HG02610 (cell line): Measurements from ENCODE around the gene OR2C1.

Source experiments
- ATAC-seq: cut with Tn5 transposase; IDR thresholded peaks from one replicate; pipeline ENCODE4 v1.9.1; 2021; ENCODE audit warnings: mild to moderate bottlenecking, moderate library complexity; ENCODE audit not compliant: unreplicated experiment

The OR2C1 gene

DNA sequence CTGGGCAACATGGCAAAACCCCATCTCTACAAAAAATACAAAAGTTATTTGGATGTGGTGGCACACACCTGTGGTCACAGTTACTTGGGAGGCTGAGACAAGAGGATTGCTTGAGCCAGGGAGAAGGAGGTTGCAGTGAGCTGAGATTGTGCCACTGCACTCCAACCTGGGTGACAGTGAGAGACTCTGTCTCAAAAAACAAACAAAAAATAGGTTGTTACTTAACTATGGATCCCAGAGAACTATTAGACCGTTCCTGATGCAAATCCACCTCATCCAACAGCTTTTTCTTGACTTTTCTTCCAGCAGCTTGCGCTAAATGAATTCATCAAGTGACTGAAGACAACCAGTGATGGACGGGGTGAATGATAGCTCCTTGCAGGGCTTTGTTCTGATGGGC, at the start of gene OR2C1:
TSS of gene OR2C1 (plus strand) at position 301 of the 400 bp plus-strand sequence. CDS start at position 353, 52 bp downstream.
- no peak for ATAC-seq

- ATAC-seq, result no peak
Observed at GRCh38 chr16:3306078-3306477, 49.6 kb upstream of the OR2C1 start.

DNA sequence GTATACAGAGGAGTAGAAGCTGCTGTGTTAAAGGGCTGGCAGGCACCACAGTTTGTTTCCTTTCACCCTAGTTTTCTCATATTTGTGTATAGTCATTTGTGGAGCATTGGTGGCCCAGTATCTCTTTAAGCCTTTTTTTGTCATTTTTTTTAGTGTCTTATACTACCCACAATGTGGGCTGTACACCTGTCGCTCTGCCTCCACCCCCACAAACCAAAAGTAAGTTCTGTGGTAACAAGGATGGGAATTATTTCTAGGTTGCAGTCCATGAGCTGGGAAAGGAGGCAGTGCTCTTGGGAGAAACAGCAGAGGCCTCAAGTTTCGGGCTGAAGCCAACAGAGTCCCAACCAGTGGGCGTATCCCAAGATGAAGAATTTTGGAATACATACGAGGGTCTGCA, 44.2 kb upstream of the OR2C1 start:
- ATAC-seq, result no peak

- no peak for ATAC-seq
Observed at GRCh38 chr16:3317315-3317999, 38.2 kb upstream of the OR2C1 start.

- no peak for ATAC-seq
Observed at GRCh38 chr16:3321816-3322215, 33.9 kb upstream of the OR2C1 start.

DNA sequence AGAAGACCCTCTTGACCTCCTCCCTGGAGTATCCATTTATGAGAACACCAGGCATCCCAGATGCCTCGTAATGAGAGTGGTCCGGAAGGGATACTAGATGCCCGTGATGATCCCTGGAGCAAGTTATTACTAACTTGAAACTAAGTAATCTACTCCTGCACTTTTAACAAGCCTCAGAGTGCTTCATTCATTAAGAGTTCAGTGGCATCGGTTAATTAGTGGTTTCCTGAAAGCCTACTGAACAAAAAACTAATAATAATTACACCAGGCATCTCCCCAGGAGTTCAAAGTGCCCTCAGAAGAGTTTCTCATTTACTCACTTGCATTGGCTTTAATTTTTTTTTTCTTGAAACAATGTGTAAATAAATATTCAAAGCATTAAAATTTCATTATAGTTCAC, 28.2 kb upstream of the OR2C1 start:
- ATAC-seq, result no peak

GRCh38 chr16:3328104-3328503, 27.6 kb upstream of the OR2C1 start:
- no peak for ATAC-seq

GRCh38 chr16:3328643-3329042, 27.0 kb upstream of the OR2C1 start:
- no peak for ATAC-seq

DNA sequence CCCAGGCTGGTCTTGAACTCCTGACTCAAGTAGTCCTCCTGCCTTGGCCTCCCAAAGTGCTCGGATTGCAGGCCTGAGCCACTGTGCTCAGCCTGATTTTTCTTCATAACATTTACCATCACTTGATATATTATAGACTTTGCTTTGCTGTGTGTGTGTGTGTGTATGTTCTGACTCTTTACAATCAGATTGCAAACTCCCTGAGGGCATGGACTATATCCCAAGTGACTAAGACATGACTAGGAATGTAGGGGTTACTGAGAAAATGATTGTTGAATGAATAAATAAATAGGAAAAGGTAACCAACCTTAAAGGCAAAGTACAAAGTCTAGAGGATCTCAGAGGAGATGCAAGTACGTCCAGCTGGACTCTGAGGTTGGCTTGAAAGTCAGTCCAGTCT, 9.6 kb upstream of the OR2C1 start:
- no peak for ATAC-seq

DNA sequence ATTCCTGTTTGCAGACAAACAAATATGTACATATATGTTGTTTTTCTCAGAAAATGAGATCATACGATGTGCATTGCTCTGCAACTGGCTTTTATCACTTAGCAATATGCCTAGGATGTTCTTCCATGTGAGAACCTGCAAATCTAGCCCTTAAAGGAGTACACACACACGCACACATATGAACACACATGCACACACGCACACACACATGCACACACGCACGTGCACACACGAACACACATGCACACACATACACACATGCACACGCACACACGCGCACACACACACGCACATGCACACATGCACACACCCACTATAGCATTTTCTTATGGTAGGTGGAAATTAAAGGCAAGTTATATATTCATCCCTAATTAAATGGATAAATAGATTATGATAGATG, 8.1 kb upstream of the OR2C1 start:
- ATAC-seq, result no peak

DNA sequence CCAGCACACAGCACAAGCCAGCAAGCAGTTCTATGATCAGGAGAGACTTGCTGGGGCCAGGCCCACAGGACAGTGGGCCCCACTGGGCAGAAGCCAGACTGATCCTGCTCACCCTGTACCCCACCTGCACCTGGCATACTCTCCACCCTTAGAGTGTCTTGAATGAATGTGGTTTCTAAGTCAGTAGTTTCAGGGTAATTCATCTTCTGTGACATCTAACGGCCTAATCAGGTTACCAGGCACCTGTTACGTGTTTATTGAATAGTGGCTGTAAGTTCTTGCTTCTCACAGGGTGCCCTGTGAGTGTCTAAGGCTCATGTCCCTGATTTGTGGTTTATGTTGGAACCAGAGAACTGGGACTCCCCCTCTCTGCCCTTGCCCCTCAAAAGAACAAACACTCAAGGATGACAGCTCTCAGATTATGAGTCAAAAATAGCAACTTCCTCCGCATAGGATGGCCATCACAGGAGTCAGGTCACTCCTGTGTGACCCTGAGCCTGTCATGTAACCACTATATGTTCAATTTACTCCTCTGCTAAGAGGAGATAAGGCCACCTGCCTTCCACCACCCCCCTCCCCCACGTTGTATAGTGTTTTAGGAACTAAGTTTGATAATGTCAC, 7.0 kb upstream of the OR2C1 start:
- ATAC-seq, result no peak

- no peak for ATAC-seq
Observed at GRCh38 chr16:3349175-3349574, 6.5 kb upstream of the OR2C1 start.

DNA sequence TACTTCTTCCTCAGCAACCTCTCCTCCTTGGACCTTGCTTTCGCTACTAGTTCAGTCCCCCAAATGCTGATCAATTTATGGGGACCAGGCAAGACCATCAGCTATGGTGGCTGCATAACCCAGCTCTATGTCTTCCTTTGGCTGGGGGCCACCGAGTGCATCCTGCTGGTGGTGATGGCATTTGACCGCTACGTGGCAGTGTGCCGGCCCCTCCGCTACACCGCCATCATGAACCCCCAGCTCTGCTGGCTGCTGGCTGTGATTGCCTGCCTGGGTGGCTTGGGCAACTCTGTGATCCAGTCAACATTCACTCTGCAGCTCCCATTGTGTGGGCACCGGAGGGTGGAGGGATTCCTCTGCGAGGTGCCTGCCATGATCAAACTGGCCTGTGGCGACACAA, 429 bp downstream of the OR2C1 start:
- ATAC-seq, result no peak

GRCh38 chr16:3358871-3359270, 3.2 kb downstream of the OR2C1 start:
- no peak for ATAC-seq

DNA sequence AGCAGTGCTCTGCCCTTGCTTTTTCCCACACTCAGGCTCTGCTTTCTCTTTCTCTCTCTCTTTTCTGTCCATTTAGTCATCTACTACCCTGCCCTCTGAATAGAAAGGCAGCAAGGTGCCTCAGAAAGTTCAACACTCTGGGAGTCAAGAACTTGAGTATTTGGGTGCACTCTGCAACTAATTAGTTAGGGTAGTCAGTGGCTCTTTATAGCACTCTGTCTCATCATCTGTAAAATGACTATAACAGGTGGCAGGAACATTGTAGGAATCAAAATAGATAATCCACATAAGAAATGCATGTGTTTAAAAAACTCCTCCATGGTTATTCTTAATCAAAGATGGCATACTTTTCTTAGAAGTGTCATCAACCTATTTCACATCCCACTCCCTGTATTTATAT, 7.2 kb downstream of the OR2C1 start:
- ATAC-seq, result no peak

DNA sequence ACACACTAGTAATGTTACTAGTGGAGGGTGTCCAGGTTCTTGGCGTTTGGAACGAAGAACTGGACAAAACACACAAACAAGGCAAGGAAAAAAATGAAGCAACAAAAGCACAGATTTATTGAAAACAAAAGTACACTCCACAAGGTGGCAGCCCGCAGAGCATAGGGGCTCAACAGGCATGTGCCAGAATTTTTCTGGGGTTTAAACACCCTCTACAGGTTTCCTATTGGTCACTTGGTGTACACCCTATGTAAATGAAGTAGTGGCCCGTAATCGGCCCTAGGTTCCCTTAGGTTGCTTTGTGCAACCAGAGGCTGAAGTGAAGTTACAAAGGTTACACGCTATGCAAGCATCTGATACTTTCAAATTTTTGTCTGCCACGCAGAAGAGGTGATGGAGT, 8.1 kb downstream of the OR2C1 start:
- ATAC-seq, result no peak

DNA sequence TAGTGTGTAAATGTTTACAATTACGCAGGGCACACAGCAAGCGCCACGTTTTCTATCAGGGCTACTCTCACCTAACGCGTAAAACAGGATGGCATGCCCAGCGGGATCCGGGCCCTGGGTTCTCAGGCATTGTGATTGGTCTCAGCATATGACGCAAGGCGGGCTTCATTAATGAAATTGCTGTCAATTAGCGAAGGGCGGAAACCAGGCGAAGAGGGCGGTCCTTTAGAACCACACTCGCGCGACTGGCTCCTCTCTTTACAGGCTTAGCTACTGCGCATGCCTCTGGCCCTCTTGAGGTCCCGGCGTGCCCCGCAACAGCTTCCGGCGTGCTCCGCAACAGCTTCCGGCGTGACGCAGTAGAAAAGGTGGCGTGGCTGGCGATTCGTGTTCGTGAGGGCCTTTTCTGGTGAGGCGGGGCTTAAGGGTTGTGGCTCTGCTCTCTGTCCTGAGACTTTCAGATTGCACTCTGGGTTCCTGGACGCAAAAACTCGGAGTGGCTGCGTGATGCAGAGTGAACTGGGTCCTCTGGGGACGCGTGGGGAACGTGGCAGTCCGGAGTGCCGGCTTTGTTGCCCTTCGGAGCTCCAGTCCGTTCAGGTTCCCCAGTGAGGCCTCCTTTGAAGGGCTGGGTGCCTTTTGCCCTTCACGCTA, 9.2 kb downstream of the OR2C1 start:
- ATAC-seq, result peak; percentile 73

GRCh38 chr16:3369073-3369472, 13.4 kb downstream of the OR2C1 start:
- no peak for ATAC-seq

GRCh38 chr16:3375680-3376079, 20.0 kb downstream of the OR2C1 start:
- ATAC-seq, result no peak

- no peak for ATAC-seq
Observed at GRCh38 chr16:3377917-3378316, 22.2 kb downstream of the OR2C1 start.

- no peak for ATAC-seq
Observed at GRCh38 chr16:3383045-3383448, 27.4 kb downstream of the OR2C1 start.

DNA sequence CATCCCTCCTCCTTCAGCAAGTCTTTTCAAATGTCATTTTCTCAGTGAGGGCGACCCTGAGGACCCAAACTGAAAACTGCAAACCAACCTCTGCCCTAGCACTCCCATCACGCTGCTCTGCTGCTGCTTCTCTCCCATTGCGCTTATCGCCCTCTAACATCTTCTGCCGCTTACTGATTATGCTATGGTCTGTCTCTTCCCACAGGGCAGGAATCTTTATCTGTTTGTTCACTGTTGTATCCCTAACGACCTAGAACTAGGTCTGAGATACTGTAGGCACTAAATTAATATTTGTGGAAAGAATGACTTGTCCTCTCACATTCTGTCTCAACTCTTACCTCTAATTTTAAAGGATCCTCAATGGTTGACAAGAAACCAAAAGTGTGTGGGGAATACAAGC, 32.6 kb downstream of the OR2C1 start:
- no peak for ATAC-seq
